BJ (cell line): ENCODE data around the gene GPR142. TPM values are rescaled to one million over a fixed set of nuclear protein-coding genes. Genes with fewer than 3 reads are reported as not detected.

Source experiments
- CTCF ChIA-PET: fragments of 350-600 bp; formaldehyde crosslinking; extraction: SDS; loops from one replicate; lab custom pipeline; 2021; ENCODE audit warnings: antibody characterized with exemption, inconsistent platforms; lab: Yijun Ruan, JAX
- POLR2A ChIA-PET: fragments of 300-600 bp; sonication (Branson Sonifier 250); formaldehyde crosslinking; extraction: SDS; loops from one replicate; lab custom pipeline; 2021; ENCODE audit warnings: antibody characterized with exemption; lab: Charles Lee
- DNase-seq: peaks from one replicate; pipeline ENCODE4 v3.0.0-alpha.2; 2011; ENCODE audit warnings: low read depth
- H3K27me3 ChIP-seq: 2 replicates; pipeline ENCODE4 v1.6.0; 2011; ENCODE audit warnings: low read length; ENCODE audit not compliant: control insufficient read depth, insufficient read depth
- H3K36me3 ChIP-seq: 2 replicates; pipeline ENCODE4 v1.5.1; 2011; ENCODE audit warnings: low read length; ENCODE audit not compliant: control insufficient read depth, insufficient read depth
- H3K4me3 ChIP-seq: 2 replicates; pipeline ENCODE4 v1.5.1; 2011; ENCODE audit warnings: low read depth, mild to moderate bottlenecking, control low read depth, low read length
- polyA plus RNA-seq: library from polyadenylated mRNA; depleted of rRNA; stranded (reverse); fragments of >200 nt; gene quantifications from 2 replicates; pipeline ENCODE4 v1.2.3, GENCODE V29; 2011
- TF ChIP-seq, protein P1 (sequence below): IDR thresholded peaks from 2 replicates; pipeline ENCODE4 v1.5.1; 2011; ENCODE audit warnings: low read depth, mild to moderate bottlenecking, control low read depth, inconsistent platforms, low read length, moderate library complexity; ENCODE audit not compliant: insufficient read depth

Gene GPR142
- polyA plus RNA-seq, 1 experiment = not detected

DNA sequence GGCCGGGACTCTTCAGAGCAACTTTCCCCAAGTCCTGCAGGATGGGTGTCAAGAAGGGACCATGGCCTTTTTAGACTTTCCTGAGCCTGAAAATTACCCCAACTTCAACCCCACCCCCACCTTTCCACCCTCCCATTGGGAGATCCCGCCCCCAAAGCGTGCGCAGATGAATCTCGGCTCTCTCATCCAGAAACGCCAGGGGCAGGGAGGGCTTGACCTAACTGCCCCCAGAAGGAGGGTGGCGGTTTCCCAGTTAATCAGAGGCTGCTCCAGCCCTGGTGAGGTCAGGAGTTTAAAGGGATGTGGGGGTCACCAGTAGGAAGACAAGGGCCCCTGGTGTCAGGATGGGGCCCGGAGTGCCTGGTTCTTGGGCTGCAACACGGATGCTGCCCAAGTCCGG is 40.8 kb upstream of the GPR142 start:
- TF ChIP-seq, protein P1, sequence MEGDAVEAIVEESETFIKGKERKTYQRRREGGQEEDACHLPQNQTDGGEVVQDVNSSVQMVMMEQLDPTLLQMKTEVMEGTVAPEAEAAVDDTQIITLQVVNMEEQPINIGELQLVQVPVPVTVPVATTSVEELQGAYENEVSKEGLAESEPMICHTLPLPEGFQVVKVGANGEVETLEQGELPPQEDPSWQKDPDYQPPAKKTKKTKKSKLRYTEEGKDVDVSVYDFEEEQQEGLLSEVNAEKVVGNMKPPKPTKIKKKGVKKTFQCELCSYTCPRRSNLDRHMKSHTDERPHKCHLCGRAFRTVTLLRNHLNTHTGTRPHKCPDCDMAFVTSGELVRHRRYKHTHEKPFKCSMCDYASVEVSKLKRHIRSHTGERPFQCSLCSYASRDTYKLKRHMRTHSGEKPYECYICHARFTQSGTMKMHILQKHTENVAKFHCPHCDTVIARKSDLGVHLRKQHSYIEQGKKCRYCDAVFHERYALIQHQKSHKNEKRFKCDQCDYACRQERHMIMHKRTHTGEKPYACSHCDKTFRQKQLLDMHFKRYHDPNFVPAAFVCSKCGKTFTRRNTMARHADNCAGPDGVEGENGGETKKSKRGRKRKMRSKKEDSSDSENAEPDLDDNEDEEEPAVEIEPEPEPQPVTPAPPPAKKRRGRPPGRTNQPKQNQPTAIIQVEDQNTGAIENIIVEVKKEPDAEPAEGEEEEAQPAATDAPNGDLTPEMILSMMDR = no peak
- ChIA-PET CTCF (no interaction called here), POLR2A (no interaction called here)
- DNase-seq = no peak
- Histone ChIP-seq H3K4me3 (no peak overlapping the region), H3K27me3 (no peaks in the 10 kb centered on the region), H3K36me3 (no peaks in the 10 kb centered on the region)

DNA sequence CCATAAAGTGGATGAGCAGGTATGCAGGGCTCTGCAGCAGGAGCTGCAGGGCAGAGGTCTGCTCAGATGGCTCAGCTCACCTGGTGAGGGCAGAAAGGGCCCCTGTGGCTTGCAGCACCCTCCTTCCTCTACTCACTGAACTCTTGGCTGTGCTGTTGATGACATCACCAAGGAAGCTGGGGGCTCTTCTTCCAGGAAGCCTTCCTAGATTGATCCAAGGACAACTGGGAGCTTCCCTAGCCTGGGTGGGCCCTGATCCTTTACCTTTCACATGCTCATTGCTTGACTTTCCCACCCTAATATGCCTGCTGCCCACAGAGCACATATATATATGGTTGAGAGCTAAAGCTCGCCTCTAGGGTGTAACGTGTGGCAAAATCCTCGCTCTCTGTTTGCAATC is 38.8 kb upstream of the GPR142 start:
- POLR2A ChIA-PET = no interaction called here
- Histone ChIP-seq H3K36me3 (no peaks in the 10 kb centered on the region), H3K27me3 (no peaks in the 10 kb centered on the region), H3K4me3 (no peak overlapping the region)
- CTCF ChIA-PET = no interaction called here
- DNase-seq = no peak
- TF ChIP-seq, protein P1 = no peak

DNA sequence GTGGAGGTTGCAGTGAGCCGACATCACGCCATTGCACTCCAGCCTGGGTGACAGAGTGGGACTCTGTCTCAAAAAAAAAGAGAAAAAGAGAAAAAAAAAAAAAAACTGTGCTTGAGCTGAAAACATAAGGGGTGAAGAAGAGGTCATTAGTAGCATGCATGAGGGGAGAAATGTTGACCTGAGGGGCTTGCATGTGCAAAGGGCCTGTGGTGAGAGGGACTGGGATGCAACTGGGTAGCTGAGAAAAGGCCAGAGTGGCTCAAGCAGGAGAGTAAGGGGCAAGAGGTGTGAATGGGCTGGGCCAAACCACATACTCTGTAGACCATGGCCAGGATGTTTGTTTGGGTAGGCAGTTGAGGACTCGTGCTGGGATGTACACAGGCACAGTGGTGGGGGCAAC is 37.9 kb upstream of the GPR142 start:
- TF ChIP-seq, protein P1 = no peak
- H3K4me3 ChIP-seq = no peak overlapping the region
- no peak for DNase-seq
- ChIA-PET CTCF (no interaction called here), POLR2A (no interaction called here)
- no peaks in the 10 kb centered on the region for H3K36me3 ChIP-seq
- H3K27me3 ChIP-seq = no peaks in the 10 kb centered on the region

DNA sequence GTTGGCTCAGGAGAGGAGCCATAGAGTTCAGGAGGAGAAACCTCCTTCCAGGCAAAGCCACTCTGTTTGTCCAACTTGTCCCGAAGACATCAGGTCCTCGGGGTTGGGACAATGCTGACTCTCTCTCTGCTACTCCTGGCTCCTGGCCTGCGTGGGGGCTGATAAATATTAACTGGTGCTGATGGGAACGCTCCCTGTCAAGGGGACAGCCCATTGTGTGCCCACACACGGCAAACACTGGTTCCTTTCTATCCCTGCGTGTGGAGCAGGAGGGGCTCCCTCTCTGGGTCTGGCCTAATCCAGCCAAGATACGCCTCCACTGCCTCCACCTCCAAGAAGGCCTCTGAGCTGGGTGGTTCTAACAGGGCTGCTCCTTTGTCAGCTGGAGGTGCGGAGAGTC is 36.9 kb upstream of the GPR142 start:
- ChIA-PET CTCF (interaction anchor here (1.1 kb wide), 1 partner anchor 48 kb away, joined by 3 read pairs; no protein-coding TSS in a partner anchor), POLR2A (no interaction called here)

DNA sequence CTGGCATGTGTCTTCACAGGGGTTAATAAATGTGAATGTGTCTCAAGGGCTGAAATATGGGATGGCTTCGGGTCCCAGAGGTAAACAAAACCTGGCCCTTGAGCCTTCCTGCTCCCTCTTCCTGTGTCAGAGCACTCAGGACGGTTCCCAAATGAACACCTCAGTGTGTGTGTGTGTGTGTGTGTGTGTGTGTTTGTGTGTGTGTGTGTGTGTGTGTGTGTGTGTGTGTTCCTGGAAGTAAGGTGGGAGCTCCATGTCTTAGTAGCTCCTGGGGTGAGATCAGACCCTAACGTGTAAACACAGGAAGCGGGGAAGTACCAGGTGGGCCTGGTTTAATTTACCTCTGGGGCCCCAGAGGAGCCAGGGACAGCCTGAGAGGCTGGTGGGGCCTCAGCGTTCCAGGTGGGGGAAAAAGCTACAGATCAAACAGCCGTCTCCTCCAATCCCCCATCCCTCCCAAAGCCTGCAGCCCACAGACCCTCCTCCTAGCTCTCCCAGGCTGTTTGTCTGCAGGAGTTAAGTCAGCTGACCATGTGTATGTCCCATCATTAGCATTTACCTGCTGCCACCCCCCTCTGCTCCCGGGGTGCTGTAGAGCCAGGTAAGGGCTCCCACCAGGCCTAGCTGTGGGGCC is 35.2 kb upstream of the GPR142 start:
- TF ChIP-seq, protein P1 = no peak
- no peak overlapping the region for H3K4me3 ChIP-seq
- ChIA-PET POLR2A (no interaction called here), CTCF (interaction anchor here (0.8 kb wide), 1 partner anchor 31 kb away, joined by 3 read pairs; no protein-coding TSS in a partner anchor)
- H3K36me3 ChIP-seq = no peaks in the 10 kb centered on the region
- H3K27me3 ChIP-seq = no peaks in the 10 kb centered on the region
- no peak for DNase-seq

More for the DNA sequence above, 36.9 kb upstream of the GPR142 start:
- no peak for DNase-seq
- Histone ChIP-seq H3K36me3 (no peaks in the 10 kb centered on the region), H3K4me3 (no peak overlapping the region), H3K27me3 (no peaks in the 10 kb centered on the region)
- TF ChIP-seq, protein P1 = no peak
